ENCODE results near the gene MUC22.
A peak's percentile ranks its signal among the peaks of the same experiment; 100 is the strongest.
"Not testable (repeated sequence)": the region's sequence is repeated elsewhere in the genome, so short reads cannot be mapped to it uniquely, and the experiment has no call there.

Gene MUC22

GRCh38 chr6:31010393-31011060 lies at the start of gene MUC22:
Gene MUC22 (plus strand): TSS chr6:31010474. CDS start chr6:31010707, 233 bp downstream.
- DNase-seq (ENCODE audit: low read depth), result peak; percentile 73

DNA sequence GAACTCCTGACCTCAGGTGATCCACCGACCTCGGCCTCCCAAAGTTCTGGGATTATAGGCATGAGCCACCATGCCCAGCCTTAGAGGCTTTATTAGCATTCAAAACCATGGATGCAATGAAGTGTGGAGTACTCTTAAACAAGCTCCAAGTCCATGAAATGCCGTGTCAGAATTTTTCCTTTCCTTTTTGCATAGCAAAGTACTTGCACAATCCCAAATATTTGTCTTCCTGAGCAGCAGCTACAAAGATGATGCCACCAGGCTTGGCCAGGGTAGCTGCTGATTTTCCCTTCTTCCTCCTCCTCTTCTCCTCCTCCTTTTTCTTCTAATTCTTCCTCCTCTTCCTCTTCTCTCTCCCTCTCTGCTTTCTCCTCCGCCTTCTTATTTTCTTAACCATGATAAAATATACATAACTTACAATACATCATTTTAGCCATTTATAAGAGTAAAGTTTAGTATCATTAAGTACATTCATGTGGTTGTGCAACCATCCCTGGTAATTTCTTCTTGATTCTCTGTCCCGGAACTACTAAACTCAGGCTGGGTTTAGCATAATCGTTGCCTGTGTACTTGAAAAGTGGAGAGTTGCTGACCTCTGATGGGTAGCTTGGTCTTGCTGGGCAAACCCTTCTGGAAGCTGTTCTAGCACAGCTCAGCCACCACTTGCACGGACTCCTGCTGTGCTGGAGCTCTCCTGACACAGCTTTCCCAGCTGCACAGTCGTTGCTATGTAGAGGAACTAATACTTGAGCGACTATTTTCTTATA lies 49.2 kb upstream of the MUC22 start:
- DNase-seq (ENCODE audit: low read depth), result peak; percentile 27

GRCh38 chr6:30962716-30963115 lies 47.6 kb upstream of the MUC22 start:
- no peak for DNase-seq (ENCODE audit: low read depth)

DNA sequence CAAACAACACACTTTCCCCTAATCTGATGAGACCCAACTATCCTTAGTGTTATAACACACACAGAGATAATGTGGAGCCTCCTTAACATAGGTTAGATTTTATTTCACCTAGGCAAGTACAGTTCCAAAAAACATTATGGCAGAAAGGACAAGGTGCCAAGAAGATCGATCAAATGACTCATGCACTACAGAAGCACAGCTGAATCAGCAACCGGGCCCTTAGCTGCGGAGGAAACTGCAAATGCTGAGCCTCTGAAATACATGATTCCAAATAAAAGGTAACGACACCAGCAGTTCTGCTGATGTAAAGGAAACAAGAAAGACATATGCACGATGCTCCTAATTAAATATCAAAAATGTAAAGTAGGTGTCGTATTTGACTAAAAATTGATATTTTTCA lies 46.6 kb upstream of the MUC22 start:
- DNase-seq (ENCODE audit: low read depth), result no peak

GRCh38 chr6:30964075-30964474 lies 46.2 kb upstream of the MUC22 start:
- DNase-seq (ENCODE audit: low read depth), result no peak

GRCh38 chr6:30965140-30965601 lies 45.1 kb upstream of the MUC22 start:
- DNase-seq (ENCODE audit: low read depth), result no peak

DNA sequence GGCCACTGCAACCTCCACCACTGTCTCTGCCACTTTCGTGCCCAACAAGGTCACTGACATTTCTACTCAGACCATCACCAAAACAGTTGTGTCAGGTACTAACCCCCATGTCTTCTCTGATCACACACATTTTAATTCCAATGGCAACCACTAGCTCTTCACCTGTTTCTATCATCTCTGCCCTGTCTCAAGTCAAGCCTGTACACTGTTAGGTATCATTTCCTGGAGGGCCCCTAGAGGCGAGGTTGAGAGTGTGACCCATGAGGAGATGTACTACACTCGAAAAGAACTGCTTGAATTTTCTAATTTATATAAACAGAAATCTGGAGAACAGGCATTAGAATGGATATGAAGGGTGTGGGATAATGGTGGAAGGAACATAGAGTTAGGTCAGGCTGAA lies 44.1 kb upstream of the MUC22 start:
- no peak for DNase-seq (ENCODE audit: low read depth)

GRCh38 chr6:30969171-30969570 lies 41.1 kb upstream of the MUC22 start:
- not testable (repeated sequence) for DNase-seq (ENCODE audit: low read depth)

DNA sequence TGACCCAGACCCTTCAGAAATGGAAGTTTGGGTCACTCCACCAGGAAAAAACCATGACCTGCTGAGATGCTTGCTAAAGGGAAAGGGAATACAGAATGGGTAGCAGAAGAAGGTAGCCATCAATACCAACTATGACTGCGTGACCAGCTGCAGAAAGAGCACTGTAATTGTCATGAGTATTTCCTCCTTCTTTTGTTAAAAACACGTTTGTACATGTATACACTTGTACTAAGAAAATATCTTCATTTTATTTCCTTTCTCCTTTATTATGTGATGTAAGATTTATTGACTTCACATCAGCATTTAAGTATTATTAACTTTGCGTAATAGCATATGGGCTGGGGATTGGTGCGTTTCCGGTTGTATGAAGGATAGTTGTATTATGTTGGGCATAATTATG lies 39.3 kb upstream of the MUC22 start:
- no peak for DNase-seq (ENCODE audit: low read depth)

DNA sequence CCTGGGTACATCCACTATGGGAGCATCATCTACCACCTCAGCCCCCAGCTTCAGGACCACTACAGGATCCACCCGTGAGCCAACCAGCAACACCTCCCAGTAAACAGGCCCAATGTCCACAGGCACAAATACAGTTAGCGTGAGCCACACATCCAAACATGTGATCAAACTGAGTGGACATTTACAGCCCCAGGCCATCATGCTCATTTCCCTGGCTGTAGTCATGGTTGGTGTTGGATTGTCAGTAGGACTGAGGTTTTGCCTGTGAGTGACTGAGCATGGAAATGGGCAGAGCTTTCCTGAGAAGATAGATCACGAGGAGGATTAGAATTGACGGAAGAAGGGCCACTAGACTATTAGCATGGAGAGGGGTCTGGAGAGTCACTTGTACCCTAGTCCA lies 37.5 kb upstream of the MUC22 start:
- DNase-seq (ENCODE audit: low read depth), result no peak

DNA sequence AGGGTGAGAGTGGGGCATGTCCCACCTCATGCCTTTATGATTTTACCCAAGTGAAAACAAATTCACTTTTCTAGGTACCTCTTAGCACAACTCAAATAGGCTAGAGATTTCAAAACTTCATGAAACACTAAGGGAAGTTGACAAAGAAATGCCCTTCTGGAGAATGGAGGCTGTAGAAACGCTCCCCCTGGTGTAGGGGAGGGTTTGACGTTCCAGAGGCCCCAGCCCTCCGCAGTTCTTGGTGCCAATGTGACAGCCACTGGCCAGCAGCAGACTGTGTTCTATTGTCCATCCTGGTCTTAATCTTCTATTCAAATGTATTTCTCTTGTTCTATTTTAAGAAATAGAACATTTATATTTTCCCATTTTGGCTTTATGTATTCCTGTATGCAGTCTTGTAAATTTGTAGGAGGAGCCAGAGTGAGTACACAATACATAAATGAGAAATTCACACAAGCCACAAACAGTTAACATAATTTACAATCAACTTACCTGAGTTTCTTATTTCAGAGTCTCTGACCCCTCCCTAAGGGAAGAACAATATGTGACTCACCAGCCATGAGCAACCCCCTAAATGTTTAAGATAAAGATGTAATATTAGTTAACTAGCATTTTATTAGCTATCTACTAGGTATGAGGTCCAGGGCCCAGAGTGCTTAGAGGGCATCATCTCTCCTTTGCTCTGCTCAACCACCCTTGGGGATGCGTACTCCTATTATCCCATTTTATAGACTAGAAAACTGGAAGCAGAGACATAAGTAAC lies 35.6 kb upstream of the MUC22 start:
- no peak for DNase-seq (ENCODE audit: low read depth)

DNA sequence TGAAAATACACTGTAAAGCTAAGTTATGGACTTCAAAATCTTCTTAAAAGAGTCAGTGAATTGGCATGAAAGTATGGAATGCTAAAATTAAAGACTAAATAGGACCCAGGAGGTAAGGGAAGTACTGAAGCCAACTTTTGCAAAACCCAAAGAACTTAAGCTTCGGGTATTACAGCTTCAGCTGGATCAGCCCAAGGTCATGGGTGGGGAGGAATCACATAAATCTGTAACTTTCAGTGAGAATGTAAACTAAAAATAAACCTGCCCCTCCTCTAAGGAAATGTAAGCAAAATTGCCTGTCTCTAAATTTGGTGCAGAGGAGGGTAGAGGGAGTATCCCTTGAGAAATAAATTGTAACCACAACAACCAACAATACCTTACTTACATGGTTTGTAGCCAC lies 31.1 kb upstream of the MUC22 start:
- no peak for DNase-seq (ENCODE audit: low read depth)

DNA sequence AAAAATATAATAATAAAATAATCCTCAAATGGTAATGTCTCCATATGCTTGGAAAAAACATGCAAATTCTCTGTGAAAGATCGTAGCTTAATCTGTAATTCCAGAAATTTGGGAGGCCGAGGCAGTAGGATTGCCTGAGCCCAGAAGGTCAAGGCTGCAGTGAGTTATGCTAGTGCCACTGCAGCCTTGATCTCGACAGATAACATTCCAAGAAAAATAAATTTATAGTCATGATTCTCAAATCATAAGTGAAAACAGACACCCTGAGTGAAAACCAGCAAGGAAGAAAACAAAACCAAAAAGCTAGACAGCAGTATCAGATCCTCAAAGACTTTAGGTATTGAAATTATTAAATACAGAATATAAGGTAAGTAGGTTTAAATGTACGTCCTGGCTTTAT lies 30.6 kb upstream of the MUC22 start:
- DNase-seq (ENCODE audit: low read depth), result no peak

- peak; percentile 83 for DNase-seq (ENCODE audit: low read depth)
Measured at GRCh38 chr6:30981942-30982772, 28.1 kb upstream of the MUC22 start.

DNA sequence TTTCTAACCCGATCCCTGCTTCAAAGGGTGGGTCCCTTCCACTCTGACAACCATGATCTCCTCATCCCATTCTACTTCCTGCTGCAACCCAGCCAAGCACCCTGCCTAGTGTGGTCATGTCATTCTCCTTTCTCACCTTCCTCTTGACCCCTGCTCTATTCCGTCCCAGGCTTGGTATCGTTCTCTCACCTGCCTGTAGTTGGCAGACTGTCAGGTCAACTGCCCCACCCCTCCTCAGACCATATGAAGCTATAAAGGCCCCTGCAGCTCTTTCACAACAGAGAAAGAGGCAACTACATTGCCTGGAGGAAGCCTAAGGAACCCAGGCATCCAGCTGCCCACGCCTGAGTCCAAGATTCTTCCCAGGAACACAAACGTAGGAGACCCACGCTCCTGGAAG lies 26.8 kb upstream of the MUC22 start, which contains the start of gene MUC21:
MUC21 (plus strand) TSS at position 280 of the 400 bp plus-strand sequence. CDS start 241 bp downstream, outside the sequence.
- DNase-seq (ENCODE audit: low read depth), result no peak

GRCh38 chr6:30985490-30985889 lies 24.8 kb upstream of the MUC22 start:
- no peak for DNase-seq (ENCODE audit: low read depth)

DNA sequence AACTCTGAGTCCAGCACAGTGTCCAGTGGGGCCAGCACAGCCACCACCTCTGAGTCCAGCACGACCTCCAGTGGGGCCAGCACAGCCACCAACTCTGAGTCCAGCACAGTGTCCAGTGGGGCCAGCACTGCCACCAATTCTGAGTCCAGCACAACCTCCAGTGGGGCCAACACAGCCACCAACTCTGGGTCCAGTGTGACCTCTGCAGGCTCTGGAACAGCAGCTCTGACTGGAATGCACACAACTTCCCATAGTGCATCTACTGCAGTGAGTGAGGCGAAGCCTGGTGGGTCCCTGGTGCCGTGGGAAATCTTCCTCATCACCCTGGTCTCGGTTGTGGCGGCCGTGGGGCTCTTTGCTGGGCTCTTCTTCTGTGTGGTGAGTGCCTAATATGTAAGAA lies 23.0 kb upstream of the MUC22 start:
- no peak for DNase-seq (ENCODE audit: low read depth)

DNA sequence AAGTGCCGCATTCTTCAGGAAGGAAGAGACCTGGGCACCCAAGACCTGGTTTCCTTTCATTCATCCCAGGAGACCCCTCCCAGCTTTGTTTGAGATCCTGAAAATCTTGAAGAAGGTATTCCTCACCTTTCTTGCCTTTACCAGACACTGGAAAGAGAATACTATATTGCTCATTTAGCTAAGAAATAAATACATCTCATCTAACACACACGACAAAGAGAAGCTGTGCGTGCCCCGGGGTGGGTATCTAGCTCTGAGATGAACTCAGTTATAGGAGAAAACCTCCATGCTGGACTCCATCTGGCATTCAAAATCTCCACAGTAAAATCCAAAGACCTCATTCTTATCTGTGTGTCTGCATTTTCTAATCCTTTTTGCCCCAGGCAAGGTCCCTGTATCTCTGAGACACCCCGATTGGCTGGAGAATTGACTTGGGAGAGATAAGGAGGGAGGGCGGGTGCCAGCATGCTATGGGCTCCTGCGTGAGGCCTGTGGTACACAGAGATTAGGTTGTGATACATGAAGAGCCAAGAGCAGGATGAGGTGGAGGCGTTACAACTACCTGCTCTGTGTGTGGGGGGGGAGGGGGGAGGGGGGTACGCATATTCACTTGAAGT lies 22.0 kb upstream of the MUC22 start:
- no peak for DNase-seq (ENCODE audit: low read depth)

GRCh38 chr6:30990422-30991086 lies 19.7 kb upstream of the MUC22 start:
- peak; percentile 46 for DNase-seq (ENCODE audit: low read depth)

GRCh38 chr6:30991891-30992290 lies 18.4 kb upstream of the MUC22 start:
- no peak for DNase-seq (ENCODE audit: low read depth)

DNA sequence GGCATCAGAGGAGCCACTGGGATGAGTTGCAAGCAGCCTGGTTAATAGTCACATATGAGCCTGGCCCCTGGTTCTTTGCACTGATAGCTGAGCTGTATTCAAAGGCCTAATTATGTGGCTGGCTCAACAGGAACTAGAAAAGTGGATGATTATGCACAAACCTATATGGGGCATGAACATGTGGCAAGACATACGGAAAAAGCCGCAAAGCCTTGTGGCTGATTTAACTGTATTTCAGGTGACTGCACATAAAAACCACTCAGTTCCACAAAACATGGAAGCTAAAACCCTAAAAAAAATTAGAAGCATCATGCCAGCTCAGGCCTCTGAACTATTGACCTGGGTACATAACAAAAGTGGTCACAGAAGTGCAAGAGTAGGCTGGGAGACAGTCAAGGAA lies 13.0 kb upstream of the MUC22 start:
- no peak for DNase-seq (ENCODE audit: low read depth)

All from EH (cell line).